SU-DHL-6 (cell line): Measurements from ENCODE around the gene BUB1.

Source experiments
- H2AFZ ChIP-seq: fragments of 200-600 bp; sonication (generic); 2 replicates; pipeline ENCODE4 v1.6.1; 2014; ENCODE audit warnings: low read depth, mild to moderate bottlenecking, moderate library complexity, mixed read lengths, antibody characterized with exemption, low read length; ENCODE audit not compliant: severe bottlenecking
- H3F3A ChIP-seq: fragments of 200-600 bp; shearing (Covaris generic); 2 replicates; pipeline ENCODE4 v1.6.0; 2016; ENCODE audit warnings: antibody characterized with exemption, mild to moderate bottlenecking; ENCODE audit not compliant: insufficient read depth
- H3K27ac ChIP-seq: fragments of 200-600 bp; sonication (generic); 2 replicates; pipeline ENCODE4 v1.5.1; 2016; ENCODE audit warnings: low read depth, mild to moderate bottlenecking, low read length, moderate library complexity, mixed read lengths
- H3K27me3 ChIP-seq: fragments of 200-600 bp; sonication (generic), shearing (Covaris generic); 2 replicates; pipeline ENCODE4 v1.6.0; 2014; ENCODE audit warnings: mild to moderate bottlenecking, low read length
- H3K36me3 ChIP-seq: fragments of 200-600 bp; sonication (generic); 2 replicates; pipeline ENCODE4 v1.6.1; 2014; ENCODE audit warnings: mild to moderate bottlenecking, low read length, mixed read lengths
- H3K4me2 ChIP-seq: fragments of 300-600, 200-600 bp; shearing (Covaris generic), sonication (generic); 2 replicates; pipeline ENCODE4 v1.6.0; 2014; ENCODE audit warnings: low read length, low read depth, mild to moderate bottlenecking; ENCODE audit not compliant: poor library complexity, severe bottlenecking
- H3K4me3 ChIP-seq: fragments of 200-600 bp; sonication (generic); 2 replicates; pipeline ENCODE4 v1.5.1; 2014; ENCODE audit warnings: antibody characterized with exemption, low read length, mild to moderate bottlenecking, mixed read lengths; ENCODE audit not compliant: insufficient read depth, poor library complexity, severe bottlenecking
- H3K79me2 ChIP-seq: fragments of 200-600 bp; sonication (generic); 2 replicates; pipeline ENCODE4 v1.6.1; 2014; ENCODE audit warnings: mild to moderate bottlenecking, low read length, moderate library complexity; ENCODE audit not compliant: insufficient read depth
- H3K9ac ChIP-seq: fragments of 200-600 bp; sonication (generic); 2 replicates; pipeline ENCODE4 v1.7.0; 2014; ENCODE audit warnings: mild to moderate bottlenecking, low read length
- H3K9me2 ChIP-seq: fragments of 200-600 bp; sonication (generic); replicated peaks from 2 replicates; pipeline ENCODE4 v1.6.1; 2014; ENCODE audit warnings: low read length; ENCODE audit not compliant: insufficient read depth
- H3K9me3 ChIP-seq: fragments of 200-600 bp; sonication (generic); 2 replicates; pipeline ENCODE4 v1.6.1; 2014; ENCODE audit warnings: low read length, mixed read lengths; ENCODE audit not compliant: insufficient read depth
- H4K20me1 ChIP-seq: fragments of 200-600 bp; sonication (generic); 2 replicates; pipeline ENCODE4 v1.6.1; 2014; ENCODE audit warnings: low read depth, mild to moderate bottlenecking, antibody characterized with exemption, low read length, moderate library complexity, mixed read lengths
- EZH2phosphoT487 ChIP-seq: fragments of 200-600 bp; sonication (generic), shearing (Covaris generic); conservative IDR thresholded peaks from 2 replicates; pipeline ENCODE4 v1.6.1; 2018; ENCODE audit warnings: mild to moderate bottlenecking, antibody characterized with exemption, low read length, moderate library complexity, mixed read lengths
- TF ChIP-seq, protein P1 (sequence below): fragments of 200-600 bp; sonication (generic); IDR thresholded peaks from one replicate; pipeline ENCODE4 v1.5.1; 2017; ENCODE audit warnings: antibody characterized with exemption, mild to moderate bottlenecking, low read length, moderate library complexity; ENCODE audit not compliant: insufficient read depth, poor library complexity, severe bottlenecking

The BUB1 gene

DNA sequence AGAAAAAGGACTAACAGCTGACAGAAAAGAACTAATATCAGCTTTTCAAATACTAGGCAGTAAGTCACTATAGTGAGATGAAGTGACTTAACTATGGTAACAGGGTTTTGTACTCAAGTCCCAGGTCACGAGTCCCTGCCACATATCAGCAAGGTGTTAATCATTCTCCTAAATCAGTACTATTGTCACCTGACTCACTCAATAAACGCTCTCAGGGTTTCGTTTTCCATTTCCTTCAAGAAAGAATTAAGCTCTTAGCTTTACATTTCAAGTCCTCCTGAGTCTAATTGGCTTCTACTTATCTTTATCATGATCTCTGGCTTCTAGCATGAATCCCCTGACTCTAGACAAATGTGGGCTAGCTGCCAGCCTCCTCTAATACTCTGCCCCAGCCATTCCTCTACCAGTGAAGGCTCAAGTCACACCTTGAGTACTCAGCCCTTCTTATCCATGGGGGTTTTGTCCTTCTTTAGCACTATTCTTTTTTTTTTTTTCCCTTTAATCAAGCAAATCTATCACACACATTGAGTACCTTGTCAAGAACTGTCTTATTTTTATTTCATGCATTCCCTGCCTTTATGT, 20.0 kb downstream of the BUB1 start:
- peaks cover 92% of the 10 kb centered on the region for H3K36me3 ChIP-seq
- H3K79me2 ChIP-seq: no peaks in the 10 kb centered on the region
- no peak overlapping the region for H3K4me3 ChIP-seq
- no peak overlapping the region for H3K27ac ChIP-seq
- H3K9me2 ChIP-seq: no peaks in the 10 kb centered on the region
- no peaks in the 10 kb centered on the region for H4K20me1 ChIP-seq
- no peaks in the 10 kb centered on the region for H3K27me3 ChIP-seq
- H3K4me2 ChIP-seq: no peak overlapping the region
- TF ChIP-seq, protein P1, sequence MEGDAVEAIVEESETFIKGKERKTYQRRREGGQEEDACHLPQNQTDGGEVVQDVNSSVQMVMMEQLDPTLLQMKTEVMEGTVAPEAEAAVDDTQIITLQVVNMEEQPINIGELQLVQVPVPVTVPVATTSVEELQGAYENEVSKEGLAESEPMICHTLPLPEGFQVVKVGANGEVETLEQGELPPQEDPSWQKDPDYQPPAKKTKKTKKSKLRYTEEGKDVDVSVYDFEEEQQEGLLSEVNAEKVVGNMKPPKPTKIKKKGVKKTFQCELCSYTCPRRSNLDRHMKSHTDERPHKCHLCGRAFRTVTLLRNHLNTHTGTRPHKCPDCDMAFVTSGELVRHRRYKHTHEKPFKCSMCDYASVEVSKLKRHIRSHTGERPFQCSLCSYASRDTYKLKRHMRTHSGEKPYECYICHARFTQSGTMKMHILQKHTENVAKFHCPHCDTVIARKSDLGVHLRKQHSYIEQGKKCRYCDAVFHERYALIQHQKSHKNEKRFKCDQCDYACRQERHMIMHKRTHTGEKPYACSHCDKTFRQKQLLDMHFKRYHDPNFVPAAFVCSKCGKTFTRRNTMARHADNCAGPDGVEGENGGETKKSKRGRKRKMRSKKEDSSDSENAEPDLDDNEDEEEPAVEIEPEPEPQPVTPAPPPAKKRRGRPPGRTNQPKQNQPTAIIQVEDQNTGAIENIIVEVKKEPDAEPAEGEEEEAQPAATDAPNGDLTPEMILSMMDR: no peak
- no peak for TF ChIP-seq EZH2phosphoT487
- no peaks in the 10 kb centered on the region for H3F3A ChIP-seq
- H3K9ac ChIP-seq: no peak overlapping the region
- no peaks in the 10 kb centered on the region for H3K9me3 ChIP-seq
- H2AFZ ChIP-seq: no peak overlapping the region

DNA sequence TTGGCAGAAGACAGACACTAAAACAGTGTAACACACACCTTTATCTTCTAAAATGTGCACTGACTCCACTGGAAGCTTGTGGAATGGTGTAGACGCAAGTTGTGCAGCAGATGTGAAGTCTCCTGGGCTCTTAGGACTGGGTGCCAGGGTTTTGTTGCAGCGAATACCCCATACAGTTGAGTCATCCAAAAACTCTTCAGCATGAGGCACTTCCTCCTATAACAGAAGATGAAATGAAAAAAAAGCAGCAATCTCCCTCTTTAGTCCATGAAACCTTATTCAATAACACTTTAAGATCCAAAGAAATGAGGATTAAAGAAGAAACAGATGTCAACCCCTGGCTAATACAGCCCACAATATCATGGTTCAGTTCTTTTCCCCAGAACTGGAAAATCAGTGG, 22.2 kb downstream of the BUB1 start:
- Histone ChIP-seq H3K9me3 (no peaks in the 10 kb centered on the region), H3K9me2 (no peaks in the 10 kb centered on the region), H3K4me3 (no peak overlapping the region), H3K79me2 (no peaks in the 10 kb centered on the region), H4K20me1 (no peaks in the 10 kb centered on the region), H3K27me3 (no peaks in the 10 kb centered on the region), H3F3A (no peaks in the 10 kb centered on the region), H2AFZ (no peak overlapping the region), H3K27ac (no peak overlapping the region), H3K9ac (no peak overlapping the region), H3K4me2 (no peak overlapping the region), H3K36me3 (peaks cover 93% of the 10 kb centered on the region)
- TF ChIP-seq, protein P1: no peak
- no peak for TF ChIP-seq EZH2phosphoT487

DNA sequence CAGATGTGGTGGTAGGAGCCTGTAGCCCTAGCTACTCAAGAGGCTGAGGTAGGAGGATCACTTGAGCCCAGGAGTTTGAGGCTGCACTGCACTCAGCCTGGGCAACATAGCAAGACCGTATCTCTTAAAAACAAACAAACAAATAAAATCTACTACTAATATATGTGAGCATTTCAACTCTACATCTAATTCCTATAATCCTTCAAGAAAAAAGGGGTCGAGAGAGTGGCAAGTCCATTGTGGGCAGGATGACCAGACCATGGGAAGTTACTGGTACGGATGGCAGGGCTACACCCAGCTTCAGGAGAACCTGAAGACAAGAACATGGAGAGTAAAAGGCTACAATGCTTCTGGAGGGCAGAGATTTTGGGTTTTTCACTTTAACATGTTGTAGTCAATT, 24.0 kb downstream of the BUB1 start:
- TF ChIP-seq, protein P1: no peak
- TF ChIP-seq EZH2phosphoT487: no peak
- H3K27me3 ChIP-seq: no peaks in the 10 kb centered on the region
- H3K9me3 ChIP-seq: no peaks in the 10 kb centered on the region
- no peak overlapping the region for H3K9ac ChIP-seq
- H3K27ac ChIP-seq: no peak overlapping the region
- H3K4me3 ChIP-seq: no peak overlapping the region
- H3K36me3 ChIP-seq: peaks cover 91% of the 10 kb centered on the region
- no peaks in the 10 kb centered on the region; the same call in 1 of the 2 replicates for H3F3A ChIP-seq
- H3K79me2 ChIP-seq: no peaks in the 10 kb centered on the region; the same call in 1 of the 2 replicates
- H2AFZ ChIP-seq: no peak overlapping the region
- no peaks in the 10 kb centered on the region for H3K9me2 ChIP-seq
- no peak overlapping the region for H3K4me2 ChIP-seq
- no peaks in the 10 kb centered on the region for H4K20me1 ChIP-seq
